ENCODE results near the gene KRTAP12-1. TPM values are rescaled to one million over a fixed set of nuclear protein-coding genes. Genes with fewer than 3 reads are reported as not detected.

The KRTAP12-1 gene
- total RNA-seq, 1 experiment from 2014 or later = not detected

DNA sequence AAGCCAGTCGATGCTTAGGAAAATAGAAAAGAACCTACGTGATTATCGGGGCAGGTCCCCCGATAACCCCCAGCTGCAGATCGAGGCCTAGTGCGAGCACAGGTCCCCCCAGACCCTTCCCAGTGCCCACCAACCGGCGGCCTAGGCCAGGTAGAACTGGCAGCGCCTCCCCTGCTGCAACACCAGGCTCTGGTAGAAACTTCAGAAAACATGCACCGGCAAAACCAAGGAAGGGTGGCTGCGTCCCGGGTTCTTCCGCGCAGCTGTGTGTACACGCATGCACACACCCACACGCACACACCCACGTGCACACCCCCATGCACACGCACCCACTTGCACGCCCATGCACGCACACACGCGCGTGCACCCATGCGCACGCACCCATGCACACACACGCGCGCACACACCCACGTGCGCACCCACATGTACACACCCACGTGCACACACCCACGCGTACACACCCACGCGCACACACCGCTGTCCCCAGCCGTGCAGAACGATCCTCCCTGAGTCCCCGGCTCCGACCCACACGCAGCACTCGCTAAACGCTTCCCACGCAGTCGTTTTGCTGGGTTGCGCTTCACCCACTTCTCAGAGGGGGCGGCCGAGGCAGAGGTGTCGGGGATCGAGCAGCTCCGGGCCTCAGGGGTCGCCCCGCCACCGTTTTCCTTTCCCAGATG is 24.2 kb upstream of the KRTAP12-1 start:
- in situ Hi-C loops (cut with HindIII; ENCODE audit: low pct_unique_long_range_greater_than_20kb, low sequenced_read_pairs) (no loop called here), intact Hi-C loops (cut with micrococcal nuclease; ENCODE audit: unreplicated experiment) (no loop called here)
- H3K9me3 ChIP-seq (ENCODE audit: control insufficient read depth, insufficient read depth, low read depth, low read length) = no peaks in the 10 kb centered on the region
- DNase-seq (ENCODE audit: low read depth, low spot score) (no peak), ATAC-seq (no peak)
- H3K36me3 ChIP-seq (ENCODE audit: control insufficient read depth, insufficient read depth, low read length) = no peaks in the 10 kb centered on the region
- ChIA-PET POLR2A (no interaction called here), CTCF (no interaction called here)
- TF ChIP-seq SIN3A (IDR thresholded peaks at IDR 0.05; ENCODE audit: borderline replicate concordance, insufficient read depth, low read depth, low read length) (no peak), POLR2AphosphoS5 (IDR thresholded peaks at IDR 0.05; ENCODE audit: low read depth, low read length) (no peak), CTCF (IDR thresholded peaks at IDR 0.05) (no peak), TCF7L2 (IDR thresholded peaks at IDR 0.05; ENCODE audit: low read depth, low read length) (no peak)
- TF ChIP-seq, protein P1, sequence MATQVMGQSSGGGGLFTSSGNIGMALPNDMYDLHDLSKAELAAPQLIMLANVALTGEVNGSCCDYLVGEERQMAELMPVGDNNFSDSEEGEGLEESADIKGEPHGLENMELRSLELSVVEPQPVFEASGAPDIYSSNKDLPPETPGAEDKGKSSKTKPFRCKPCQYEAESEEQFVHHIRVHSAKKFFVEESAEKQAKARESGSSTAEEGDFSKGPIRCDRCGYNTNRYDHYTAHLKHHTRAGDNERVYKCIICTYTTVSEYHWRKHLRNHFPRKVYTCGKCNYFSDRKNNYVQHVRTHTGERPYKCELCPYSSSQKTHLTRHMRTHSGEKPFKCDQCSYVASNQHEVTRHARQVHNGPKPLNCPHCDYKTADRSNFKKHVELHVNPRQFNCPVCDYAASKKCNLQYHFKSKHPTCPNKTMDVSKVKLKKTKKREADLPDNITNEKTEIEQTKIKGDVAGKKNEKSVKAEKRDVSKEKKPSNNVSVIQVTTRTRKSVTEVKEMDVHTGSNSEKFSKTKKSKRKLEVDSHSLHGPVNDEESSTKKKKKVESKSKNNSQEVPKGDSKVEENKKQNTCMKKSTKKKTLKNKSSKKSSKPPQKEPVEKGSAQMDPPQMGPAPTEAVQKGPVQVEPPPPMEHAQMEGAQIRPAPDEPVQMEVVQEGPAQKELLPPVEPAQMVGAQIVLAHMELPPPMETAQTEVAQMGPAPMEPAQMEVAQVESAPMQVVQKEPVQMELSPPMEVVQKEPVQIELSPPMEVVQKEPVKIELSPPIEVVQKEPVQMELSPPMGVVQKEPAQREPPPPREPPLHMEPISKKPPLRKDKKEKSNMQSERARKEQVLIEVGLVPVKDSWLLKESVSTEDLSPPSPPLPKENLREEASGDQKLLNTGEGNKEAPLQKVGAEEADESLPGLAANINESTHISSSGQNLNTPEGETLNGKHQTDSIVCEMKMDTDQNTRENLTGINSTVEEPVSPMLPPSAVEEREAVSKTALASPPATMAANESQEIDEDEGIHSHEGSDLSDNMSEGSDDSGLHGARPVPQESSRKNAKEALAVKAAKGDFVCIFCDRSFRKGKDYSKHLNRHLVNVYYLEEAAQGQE (IDR thresholded peaks at IDR 0.05; ENCODE audit: insufficient read depth in 1 of 2, low read depth in 2 of 2, low read length in 1 of 2) = no peak
- no peak overlapping the region for H3K27ac ChIP-seq (ENCODE audit: low read length)
- H3K27me3 ChIP-seq (ENCODE audit: control insufficient read depth, insufficient read depth, low read length) = no peaks in the 10 kb centered on the region
- no peak overlapping the region for H3K4me3 ChIP-seq (ENCODE audit: low read depth in 2 of 2, low read length in 2 of 2)
- BruUV-seq (replicated peaks) = no TSS peak
- H3K4me1 ChIP-seq (ENCODE audit: control insufficient read depth, insufficient read depth, low read length) = no peaks in the 10 kb centered on the region; the same call in none of the 2 replicates

GRCh38 chr21:44704636-44705001 is 22.7 kb upstream of the KRTAP12-1 start:
- Histone ChIP-seq H3K4me3 (ENCODE audit: low read depth in 2 of 2, low read length in 2 of 2) (no peak overlapping the region), H3K9me3 (ENCODE audit: control insufficient read depth, insufficient read depth, low read depth, low read length) (no peaks in the 10 kb centered on the region), H3K27ac (ENCODE audit: low read length) (no peak overlapping the region), H3K36me3 (ENCODE audit: control insufficient read depth, insufficient read depth, low read length) (no peaks in the 10 kb centered on the region), H3K27me3 (ENCODE audit: control insufficient read depth, insufficient read depth, low read length) (no peaks in the 10 kb centered on the region), H3K4me1 (ENCODE audit: control insufficient read depth, insufficient read depth, low read length) (no peaks in the 10 kb centered on the region; the same call in none of the 2 replicates)
- ATAC-seq = no peak
- TF ChIP-seq POLR2AphosphoS5 (IDR thresholded peaks at IDR 0.05; ENCODE audit: low read depth, low read length) = no peak
- TF ChIP-seq, protein P1 (IDR thresholded peaks at IDR 0.05; ENCODE audit: insufficient read depth in 1 of 2, low read depth in 2 of 2, low read length in 1 of 2) = no peak
- TF ChIP-seq CTCF (IDR thresholded peaks at IDR 0.05) = no peak
- TF ChIP-seq TCF7L2 (IDR thresholded peaks at IDR 0.05; ENCODE audit: low read depth, low read length) = no peak
- no peak for TF ChIP-seq SIN3A (IDR thresholded peaks at IDR 0.05; ENCODE audit: borderline replicate concordance, insufficient read depth, low read depth, low read length)
- no peak for DNase-seq (ENCODE audit: low read depth, low spot score)
- ChIA-PET POLR2A (no interaction called here), CTCF (no interaction called here)
- intact Hi-C loops (cut with micrococcal nuclease; ENCODE audit: unreplicated experiment) = no loop called here
- in situ Hi-C loops (cut with HindIII; ENCODE audit: low pct_unique_long_range_greater_than_20kb, low sequenced_read_pairs) = no loop called here
- no TSS peak for BruUV-seq (replicated peaks)
